Measurements from ENCODE around the gene ACAD11. TPM values are rescaled to one million over a fixed set of nuclear protein-coding genes. Genes with fewer than 3 reads are reported as not detected.
"Not testable (repeated sequence)": the region's sequence is repeated elsewhere in the genome, so short reads cannot be mapped to it uniquely, and the experiment has no call there.

Gene ACAD11
- total and polyA plus RNA-seq, 2 donors = 10.2 to 26.2 TPM

DNA sequence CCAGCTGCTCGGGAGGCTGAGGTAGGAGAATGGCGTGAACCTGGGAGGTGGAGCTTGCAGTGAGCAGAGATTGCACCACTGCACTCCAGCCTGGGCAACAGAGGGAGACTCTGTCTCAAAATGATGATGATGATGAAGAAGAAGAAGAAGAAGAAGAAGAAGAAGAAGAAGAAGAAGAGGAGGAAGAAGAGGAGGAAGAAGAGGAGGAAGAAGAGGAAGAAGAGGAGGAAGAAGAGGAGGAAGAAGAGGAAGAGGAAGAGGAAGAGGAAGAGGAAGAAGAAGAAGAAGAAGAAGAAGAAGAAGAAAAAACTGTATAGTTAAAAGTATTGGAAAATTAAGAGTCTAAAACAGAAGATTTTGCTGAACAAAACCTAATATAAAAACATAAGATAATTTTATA is 18.2 kb downstream of the ACAD11 start:
- 96% methylated on average over 2 of the region's 2 CpGs for WGBS
- H3K4me1 ChIP-seq (ENCODE audit: control insufficient read depth in 2 of 2, insufficient read depth in 2 of 2, low read length in 2 of 2); H3K27ac ChIP-seq (ENCODE audit: low read depth in 1 of 2, low read length in 1 of 2); DNase-seq (ENCODE audit: low read depth in 6 of 9, low spot score in 9 of 9); H3K9me3 ChIP-seq (ENCODE audit: control insufficient read depth in 2 of 2, insufficient read depth in 1 of 2, low read length in 1 of 2); H3K4me3 ChIP-seq (ENCODE audit: low read length in 2 of 2); H3K27me3 ChIP-seq (ENCODE audit: control insufficient read depth in 2 of 2, insufficient read depth in 1 of 2, low read length in 1 of 2): not testable (repeated sequence)
- H3K36me3 ChIP-seq (ENCODE audit: control insufficient read depth in 2 of 2, insufficient read depth in 2 of 2, low read length in 1 of 2) = peaks cover 4 to 13% of the 10 kb centered on the region in 2 donors

DNA sequence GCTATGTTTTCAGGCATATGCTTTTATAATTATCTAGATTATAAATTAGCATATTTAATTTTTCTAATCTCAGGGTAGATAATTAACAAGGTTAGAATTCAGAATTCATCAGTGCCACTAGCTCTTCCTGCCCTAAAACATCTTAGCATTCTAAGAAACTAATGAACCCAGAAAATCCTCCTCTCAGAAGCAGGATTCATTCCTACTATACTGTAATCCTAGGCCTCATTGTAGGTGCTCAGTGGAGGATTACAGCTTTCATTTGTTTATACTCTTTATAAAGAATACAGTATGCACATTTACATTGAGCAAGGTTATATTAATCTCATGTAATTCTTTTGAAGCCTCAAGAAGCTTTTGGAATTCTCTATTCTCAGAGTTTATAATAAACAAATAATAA is 20.9 kb downstream of the ACAD11 start:
- Histone ChIP-seq H3K27ac (ENCODE audit: low read depth in 1 of 2, low read length in 1 of 2) (no peak overlapping the region), H3K4me3 (ENCODE audit: low read length in 2 of 2) (no peak overlapping the region), H3K27me3 (ENCODE audit: control insufficient read depth in 2 of 2, insufficient read depth in 1 of 2, low read length in 1 of 2) (no peaks in the 10 kb centered on the region), H3K4me1 (ENCODE audit: control insufficient read depth in 2 of 2, insufficient read depth in 2 of 2, low read length in 2 of 2) (no peaks in the 10 kb centered on the region), H3K9me3 (ENCODE audit: control insufficient read depth in 2 of 2, insufficient read depth in 1 of 2, low read length in 1 of 2) (no peaks in the 10 kb centered on the region), H3K36me3 (ENCODE audit: control insufficient read depth in 2 of 2, insufficient read depth in 2 of 2, low read length in 1 of 2) (peaks cover 4 to 16% of the 10 kb centered on the region in 2 donors)
- no peak for DNase-seq (ENCODE audit: low read depth in 6 of 9, low spot score in 9 of 9)

DNA sequence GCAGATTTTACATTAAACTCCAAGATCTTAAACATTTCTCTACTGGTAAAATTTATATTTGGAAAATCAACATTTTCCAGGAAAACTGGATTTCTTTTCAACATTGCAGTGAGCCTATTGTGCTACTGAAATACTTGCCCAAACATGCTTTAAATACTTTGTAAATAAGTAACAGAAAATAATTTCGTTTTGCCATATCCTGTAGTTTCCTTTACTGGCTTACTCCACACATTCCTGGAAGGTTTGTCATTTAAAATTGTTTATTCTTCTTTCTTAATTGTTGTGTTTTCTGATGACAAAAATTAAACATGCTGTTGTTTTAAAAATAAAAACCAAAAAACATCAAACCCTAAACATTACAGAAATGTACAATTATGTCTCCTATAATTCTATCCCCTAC is 22.0 kb downstream of the ACAD11 start:
- no peaks in the 10 kb centered on the region for H3K4me1 ChIP-seq (ENCODE audit: control insufficient read depth in 2 of 2, insufficient read depth in 2 of 2, low read length in 2 of 2)
- no peak overlapping the region for H3K4me3 ChIP-seq (ENCODE audit: low read length in 2 of 2)
- WGBS = 95% methylated on average over 1 of the region's 1 CpG
- no peak for DNase-seq (ENCODE audit: low read depth in 6 of 9, low spot score in 9 of 9)
- H3K36me3 ChIP-seq (ENCODE audit: control insufficient read depth in 2 of 2, insufficient read depth in 2 of 2, low read length in 1 of 2) = peaks cover 4 to 16% of the 10 kb centered on the region in 2 donors
- no peak overlapping the region for H3K27ac ChIP-seq (ENCODE audit: low read depth in 1 of 2, low read length in 1 of 2)
- no peaks in the 10 kb centered on the region for H3K27me3 ChIP-seq (ENCODE audit: control insufficient read depth in 2 of 2, insufficient read depth in 1 of 2, low read length in 1 of 2)
- H3K9me3 ChIP-seq (ENCODE audit: control insufficient read depth in 2 of 2, insufficient read depth in 1 of 2, low read length in 1 of 2) = no peaks in the 10 kb centered on the region

DNA sequence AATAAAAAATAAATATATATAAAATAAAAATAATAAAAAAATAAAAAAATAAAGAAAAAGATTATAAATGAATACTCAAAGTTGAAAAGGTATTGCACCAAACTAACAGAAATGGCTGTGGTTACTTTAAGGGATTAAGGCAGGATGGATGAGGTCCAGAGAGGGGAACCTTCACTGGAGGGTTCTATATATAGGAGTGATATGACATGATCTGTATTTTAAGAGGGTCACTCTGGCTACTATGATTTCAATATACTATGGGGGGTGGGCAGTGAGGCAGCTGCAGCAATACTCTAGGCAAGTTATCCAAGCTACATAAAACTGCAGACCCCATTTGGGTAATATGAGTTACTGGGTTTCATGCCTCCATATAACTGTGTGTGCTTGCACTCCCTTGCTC is 24.6 kb downstream of the ACAD11 start:
- no peak for DNase-seq (ENCODE audit: low read depth in 6 of 9, low spot score in 9 of 9)
- Histone ChIP-seq H3K4me3 (ENCODE audit: low read length in 2 of 2) (no peak overlapping the region), H3K36me3 (ENCODE audit: control insufficient read depth in 2 of 2, insufficient read depth in 2 of 2, low read length in 1 of 2) (peaks cover 4 to 14% of the 10 kb centered on the region in 2 donors), H3K27me3 (ENCODE audit: control insufficient read depth in 2 of 2, insufficient read depth in 1 of 2, low read length in 1 of 2) (no peaks in the 10 kb centered on the region), H3K4me1 (ENCODE audit: control insufficient read depth in 2 of 2, insufficient read depth in 2 of 2, low read length in 2 of 2) (no peaks in the 10 kb centered on the region), H3K27ac (ENCODE audit: low read depth in 1 of 2, low read length in 1 of 2) (no peak overlapping the region), H3K9me3 (ENCODE audit: control insufficient read depth in 2 of 2, insufficient read depth in 1 of 2, low read length in 1 of 2) (no peaks in the 10 kb centered on the region)

DNA sequence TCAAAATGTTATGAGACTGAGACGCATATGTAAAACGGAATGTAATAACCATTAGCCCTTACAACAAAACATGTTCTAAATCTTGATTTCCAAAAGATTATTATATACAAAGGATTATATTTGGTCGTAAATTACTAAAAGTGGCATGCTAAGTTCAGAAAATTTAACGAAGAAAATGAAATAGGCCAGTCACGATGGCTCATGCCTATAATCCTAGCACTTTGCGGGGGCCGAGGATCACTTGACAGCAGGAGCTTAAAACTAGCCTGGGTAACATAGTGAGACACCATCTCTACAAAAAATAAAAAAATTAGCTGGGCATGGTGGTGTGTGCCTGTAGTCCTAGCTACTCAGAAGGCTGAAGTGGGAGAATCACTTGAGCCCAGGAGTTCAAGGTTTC is 29.0 kb downstream of the ACAD11 start:
- Histone ChIP-seq H3K36me3 (ENCODE audit: control insufficient read depth in 2 of 2, insufficient read depth in 2 of 2, low read length in 1 of 2) (peaks cover 0 to 22% of the 10 kb centered on the region in 2 donors), H3K9me3 (ENCODE audit: control insufficient read depth in 2 of 2, insufficient read depth in 1 of 2, low read length in 1 of 2) (no peaks in the 10 kb centered on the region), H3K27me3 (ENCODE audit: control insufficient read depth in 2 of 2, insufficient read depth in 1 of 2, low read length in 1 of 2) (no peaks in the 10 kb centered on the region), H3K4me1 (ENCODE audit: control insufficient read depth in 2 of 2, insufficient read depth in 2 of 2, low read length in 2 of 2) (no peaks in the 10 kb centered on the region), H3K27ac (ENCODE audit: low read depth in 1 of 2, low read length in 1 of 2) (no peak overlapping the region), H3K4me3 (ENCODE audit: low read length in 2 of 2) (no peak overlapping the region)
- 98% methylated on average over 7 of the region's 7 CpGs for WGBS
- DNase-seq (ENCODE audit: low read depth in 6 of 9, low spot score in 9 of 9) = no peak

DNA sequence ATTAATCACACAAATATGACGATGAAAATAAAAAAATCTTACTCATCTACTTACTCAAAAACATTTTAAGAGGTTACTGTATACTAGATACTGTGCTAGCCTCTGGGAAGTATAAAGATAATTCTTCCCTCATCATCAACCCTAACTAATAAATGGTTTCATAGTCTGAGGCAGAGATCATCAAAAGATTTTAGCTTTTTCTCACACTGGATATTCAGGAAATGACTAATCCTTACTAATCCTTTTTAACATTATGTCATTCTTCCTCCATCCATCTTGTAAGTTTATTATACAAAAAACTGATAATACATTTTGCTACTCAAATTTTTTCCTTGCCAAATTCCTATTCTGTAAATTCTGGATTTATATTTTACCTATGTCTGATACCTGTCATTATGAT is 29.7 kb downstream of the ACAD11 start:
- peaks cover 0 to 19% of the 10 kb centered on the region in 2 donors for H3K36me3 ChIP-seq (ENCODE audit: control insufficient read depth in 2 of 2, insufficient read depth in 2 of 2, low read length in 1 of 2)
- no peak overlapping the region for H3K4me3 ChIP-seq (ENCODE audit: low read length in 2 of 2)
- no peak overlapping the region for H3K27ac ChIP-seq (ENCODE audit: low read depth in 1 of 2, low read length in 1 of 2)
- H3K9me3 ChIP-seq (ENCODE audit: control insufficient read depth in 2 of 2, insufficient read depth in 1 of 2, low read length in 1 of 2) = no peaks in the 10 kb centered on the region
- no peaks in the 10 kb centered on the region for H3K4me1 ChIP-seq (ENCODE audit: control insufficient read depth in 2 of 2, insufficient read depth in 2 of 2, low read length in 2 of 2)
- no peak for DNase-seq (ENCODE audit: low read depth in 6 of 9, low spot score in 9 of 9)
- 95% methylated on average over 1 of the region's 1 CpG for WGBS
- no peaks in the 10 kb centered on the region for H3K27me3 ChIP-seq (ENCODE audit: control insufficient read depth in 2 of 2, insufficient read depth in 1 of 2, low read length in 1 of 2)

DNA sequence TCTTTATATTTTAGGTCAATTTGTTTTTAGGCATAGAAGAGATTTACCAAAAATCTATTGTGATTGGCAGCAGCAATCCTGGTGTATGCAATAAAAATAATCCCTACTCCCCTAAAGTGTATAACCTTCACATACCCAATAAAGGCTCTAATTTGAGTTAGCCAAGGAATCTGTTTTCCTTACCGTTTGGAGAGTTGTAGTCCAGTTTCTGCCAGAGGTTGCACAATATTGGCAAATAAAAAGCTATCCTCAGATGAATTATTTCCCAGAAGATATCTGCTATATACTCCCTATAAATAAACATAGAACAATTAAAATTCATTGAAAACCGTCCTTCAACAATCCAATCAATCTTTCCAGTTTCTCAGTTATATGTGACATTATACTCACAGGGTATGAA is 31.5 kb downstream of the ACAD11 start:
- no peak for DNase-seq (ENCODE audit: low read depth in 6 of 9, low spot score in 9 of 9)
- no peaks in the 10 kb centered on the region for H3K9me3 ChIP-seq (ENCODE audit: control insufficient read depth in 2 of 2, insufficient read depth in 1 of 2, low read length in 1 of 2)
- peaks cover 0 to 19% of the 10 kb centered on the region in 2 donors for H3K36me3 ChIP-seq (ENCODE audit: control insufficient read depth in 2 of 2, insufficient read depth in 2 of 2, low read length in 1 of 2)
- H3K4me1 ChIP-seq (ENCODE audit: control insufficient read depth in 2 of 2, insufficient read depth in 2 of 2, low read length in 2 of 2) = no peaks in the 10 kb centered on the region
- H3K4me3 ChIP-seq (ENCODE audit: low read length in 2 of 2) = no peak overlapping the region
- 96% methylated on average over 2 of the region's 2 CpGs for WGBS
- no peak overlapping the region for H3K27ac ChIP-seq (ENCODE audit: low read depth in 1 of 2, low read length in 1 of 2)
- no peaks in the 10 kb centered on the region for H3K27me3 ChIP-seq (ENCODE audit: control insufficient read depth in 2 of 2, insufficient read depth in 1 of 2, low read length in 1 of 2)

DNA sequence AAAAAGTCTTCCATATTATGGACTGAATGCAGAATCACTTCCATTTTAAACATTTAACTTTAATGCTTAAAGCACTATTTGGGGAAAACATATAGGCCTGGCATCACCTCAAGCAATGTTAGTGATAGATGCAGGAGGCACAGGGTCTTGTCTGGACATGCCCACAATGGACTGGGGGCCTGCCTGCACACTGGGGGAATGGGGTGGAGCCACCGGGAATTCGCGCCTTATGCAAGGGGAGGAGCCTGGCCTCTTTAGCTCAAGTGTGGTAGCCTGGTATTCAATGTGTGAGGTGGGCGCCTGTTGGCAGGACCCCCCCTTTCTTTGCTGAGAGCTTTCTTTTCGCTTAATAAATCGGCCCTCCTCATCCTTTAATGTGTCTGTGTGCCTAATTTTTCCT is 32.7 kb downstream of the ACAD11 start:
- Histone ChIP-seq H3K4me1 (ENCODE audit: control insufficient read depth in 2 of 2, insufficient read depth in 2 of 2, low read length in 2 of 2) (no peaks in the 10 kb centered on the region), H3K27me3 (ENCODE audit: control insufficient read depth in 2 of 2, insufficient read depth in 1 of 2, low read length in 1 of 2) (no peaks in the 10 kb centered on the region), H3K9me3 (ENCODE audit: control insufficient read depth in 2 of 2, insufficient read depth in 1 of 2, low read length in 1 of 2) (no peaks in the 10 kb centered on the region), H3K36me3 (ENCODE audit: control insufficient read depth in 2 of 2, insufficient read depth in 2 of 2, low read length in 1 of 2) (peaks cover 0 to 19% of the 10 kb centered on the region in 2 donors), H3K27ac (ENCODE audit: low read depth in 1 of 2, low read length in 1 of 2) (no peak overlapping the region), H3K4me3 (ENCODE audit: low read length in 2 of 2) (no peak overlapping the region)
- DNase-seq (ENCODE audit: low read depth in 6 of 9, low spot score in 9 of 9) = no peak
- 98% methylated on average over 6 of the region's 6 CpGs for WGBS

DNA sequence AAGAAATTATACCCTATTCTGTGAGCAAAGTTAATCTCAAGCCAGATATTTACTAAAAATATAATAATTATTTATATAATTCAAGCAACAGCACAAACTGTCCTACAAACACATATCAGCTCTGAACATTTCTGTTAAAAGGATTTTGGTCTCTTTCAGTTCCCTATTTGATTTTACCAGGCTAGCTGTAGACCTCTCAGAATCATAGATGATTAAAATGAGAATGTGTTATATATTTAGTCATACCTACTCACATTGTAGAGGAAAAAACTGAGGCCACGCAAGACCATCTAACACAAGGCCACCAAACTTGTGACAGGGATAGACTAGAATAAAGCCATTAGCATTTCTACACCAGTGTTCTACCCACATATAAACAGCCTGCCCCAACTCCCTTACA is 34.0 kb downstream of the ACAD11 start:
- Histone ChIP-seq H3K36me3 (ENCODE audit: control insufficient read depth in 2 of 2, insufficient read depth in 2 of 2, low read length in 1 of 2) (peaks cover 0 to 19% of the 10 kb centered on the region in 2 donors), H3K27me3 (ENCODE audit: control insufficient read depth in 2 of 2, insufficient read depth in 1 of 2, low read length in 1 of 2) (no peaks in the 10 kb centered on the region), H3K4me1 (ENCODE audit: control insufficient read depth in 2 of 2, insufficient read depth in 2 of 2, low read length in 2 of 2) (no peaks in the 10 kb centered on the region), H3K4me3 (ENCODE audit: low read length in 2 of 2) (no peak overlapping the region), H3K9me3 (ENCODE audit: control insufficient read depth in 2 of 2, insufficient read depth in 1 of 2, low read length in 1 of 2) (no peaks in the 10 kb centered on the region), H3K27ac (ENCODE audit: low read depth in 1 of 2, low read length in 1 of 2) (no peak overlapping the region)
- no peak for DNase-seq (ENCODE audit: low read depth in 6 of 9, low spot score in 9 of 9)
- WGBS = 96% methylated on average over 1 of the region's 1 CpG

DNA sequence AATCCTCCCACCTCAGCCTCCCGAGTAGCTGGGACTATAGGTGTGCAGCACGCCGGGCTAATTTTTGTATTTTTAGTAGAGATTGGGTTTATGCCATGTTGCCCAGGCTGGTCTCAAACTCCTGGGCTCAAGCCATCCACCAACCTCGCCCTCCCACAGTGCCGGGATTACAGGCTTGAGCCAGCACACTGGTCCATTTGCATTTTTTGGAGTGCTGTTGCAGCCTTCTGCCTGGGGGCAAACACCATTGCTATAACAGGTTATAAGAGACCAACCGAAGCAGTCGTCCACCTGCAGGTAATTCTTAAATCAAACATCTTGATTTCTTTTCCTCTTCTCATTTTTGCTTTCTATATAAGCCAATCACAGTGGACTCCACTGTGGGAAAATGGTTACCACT is 34.8 kb downstream of the ACAD11 start:
- Histone ChIP-seq H3K9me3 (ENCODE audit: control insufficient read depth in 2 of 2, insufficient read depth in 1 of 2, low read length in 1 of 2) (no peaks in the 10 kb centered on the region), H3K4me1 (ENCODE audit: control insufficient read depth in 2 of 2, insufficient read depth in 2 of 2, low read length in 2 of 2) (no peaks in the 10 kb centered on the region), H3K36me3 (ENCODE audit: control insufficient read depth in 2 of 2, insufficient read depth in 2 of 2, low read length in 1 of 2) (peaks cover 0 to 19% of the 10 kb centered on the region in 2 donors), H3K27ac (ENCODE audit: low read depth in 1 of 2, low read length in 1 of 2) (no peak overlapping the region), H3K27me3 (ENCODE audit: control insufficient read depth in 2 of 2, insufficient read depth in 1 of 2, low read length in 1 of 2) (no peaks in the 10 kb centered on the region), H3K4me3 (ENCODE audit: low read length in 2 of 2) (no peak overlapping the region)
- no peak for DNase-seq (ENCODE audit: low read depth in 6 of 9, low spot score in 9 of 9)
- WGBS = 98% methylated on average over 7 of the region's 7 CpGs
